Measurements from ENCODE around the gene TMCC2.

GRCh38 chr1:205227584-205228013 lies at the start of gene TMCC2:
- TF ChIP-seq POLR2A (IDR thresholded peaks at IDR 0.05; ENCODE audit: low read depth, low read length) (no peak), RAD21 (IDR thresholded peaks at IDR 0.05; ENCODE audit: low read length) (no peak), CTCF (conservative IDR thresholded peaks at IDR 0.05; ENCODE audit: low read depth, low read length) (no peak), FOS (IDR thresholded peaks at IDR 0.05; ENCODE audit: low read depth, low read length) (no peak), ELK1 (IDR thresholded peaks at IDR 0.05; ENCODE audit: borderline replicate concordance, low read depth, low read length) (no peak), MAFK (IDR thresholded peaks at IDR 0.05; ENCODE audit: low read depth, low read length) (no peak), BHLHE40 (IDR thresholded peaks at IDR 0.05; ENCODE audit: low read depth, low read length) (no peak), MXI1 (IDR thresholded peaks at IDR 0.05; ENCODE audit: borderline replicate concordance, low read depth, low read length) (no peak)
